B cell (primary cell): ENCODE measurements around the gene FBXL2. TPM values are rescaled to one million over a fixed set of nuclear protein-coding genes. Genes with fewer than 3 reads are reported as not detected.

Experiments
- ATAC-seq: fragments of 200-7000 bp; cut with Tn5 transposase; one replicate; pipeline ENCODE4 v1.10.0; 2021; ENCODE audit warnings: low read depth, mild to moderate bottlenecking, moderate number of reproducible peaks, moderate library complexity
- CTCF ChIA-PET: fragments of 350-600 bp; sonication (Branson Sonifier 250); formaldehyde crosslinking; loops from one replicate; lab custom pipeline; 2021; ENCODE audit warnings: antibody characterized with exemption, inconsistent platforms; lab: Charles Lee
- POLR2A ChIA-PET: fragments of 350-600 bp; sonication (Branson Sonifier 250); formaldehyde crosslinking; loops from one replicate; lab custom pipeline; 2021; ENCODE audit warnings: antibody characterized with exemption; lab: Charles Lee
- DNase-seq: peaks from one replicate; pipeline ENCODE4 v3.0.0; 2013
- H2AFZ ChIP-seq: 2 replicates; pipeline ENCODE4 v1.6.1; 2012; ENCODE audit warnings: mild to moderate bottlenecking, low read depth, low read length; ENCODE audit not compliant: insufficient read depth, poor library complexity, severe bottlenecking
- H3K27ac ChIP-seq, 2 donors: 1 replicate in 1 of 2; 2 replicates in 1 of 2; pipeline ENCODE4 v1.5.1; 2012 to 2013; ENCODE audit warnings: low read length in 2 of 2, mild to moderate bottlenecking in 2 of 2, moderate library complexity in 1 of 2
- H3K27me3 ChIP-seq, 4 experiments: fragments of 200-600 bp in 1 of 4; sonication (generic) in 1 of 4; replicated peaks in 1 of 4; 1 replicate in 2 of 4; 2 replicates in 2 of 4; pipeline versions ENCODE4 v1.6.1 to v1.7.0; 2013 to 2016; ENCODE audit warnings: low read length in 3 of 4, mild to moderate bottlenecking in 2 of 4, mixed read lengths in 1 of 4, moderate library complexity in 1 of 4; ENCODE audit not compliant: insufficient read depth in 4 of 4, control insufficient read depth in 3 of 4; ENCODE audit errors: control extremely low read depth in 1 of 4
- H3K36me3 ChIP-seq, 2 experiments: replicated peaks in 1 of 2; 1 replicate in 1 of 2; 2 replicates in 1 of 2; pipeline versions ENCODE4 v1.6.1 to v1.7.1; 2013; ENCODE audit warnings: low read length in 1 of 2; ENCODE audit not compliant: insufficient read depth in 2 of 2, control insufficient read depth in 1 of 2; ENCODE audit errors: control extremely low read depth in 1 of 2, extremely low read depth in 1 of 2
- H3K4me1 ChIP-seq, 2 donors: fragments of 200-600 bp in 1 of 2; sonication (generic) in 1 of 2; 1 replicate in 1 of 2; 2 replicates in 1 of 2; pipeline versions ENCODE4 v1.5.1 to v1.6.1; 2013 to 2017; ENCODE audit warnings: low read length in 2 of 2; ENCODE audit not compliant: control insufficient read depth in 2 of 2, insufficient read depth in 2 of 2
- H3K4me2 ChIP-seq: replicated peaks from 2 replicates; pipeline ENCODE3; 2012; ENCODE audit warnings: mild to moderate bottlenecking, low read depth, low read length; ENCODE audit not compliant: poor library complexity, severe bottlenecking
- H3K4me3 ChIP-seq, 5 experiments: fragments of 200-600 bp in 1 of 5; sonication (generic) in 1 of 5; 1 replicate in 3 of 5; 2 replicates in 2 of 5; pipeline versions ENCODE4 v1.5.1 to v1.7.0; 2011 to 2016; ENCODE audit warnings: low read length in 4 of 5, mild to moderate bottlenecking in 4 of 5, low read depth in 2 of 5, control low read depth in 1 of 5, moderate library complexity in 1 of 5; ENCODE audit not compliant: insufficient read depth in 1 of 5; ENCODE audit errors: control extremely low read depth in 1 of 5, extremely low read depth in 1 of 5
- H3K79me2 ChIP-seq: fragments of 200-600 bp; sonication (generic); one replicate; pipeline ENCODE4 v1.6.0; 2016; ENCODE audit warnings: low read length; ENCODE audit not compliant: control insufficient read depth, insufficient read depth
- H3K9ac ChIP-seq: fragments of 200-600 bp; sonication (generic); 2 replicates; pipeline ENCODE4 v1.6.1; 2017; ENCODE audit warnings: mild to moderate bottlenecking, low read length, moderate library complexity
- H3K9me3 ChIP-seq, 3 donors: one replicate each; pipeline versions ENCODE4 v1.6.1 to v1.7.1; 2013; ENCODE audit warnings: low read length in 2 of 3; ENCODE audit not compliant: control insufficient read depth in 2 of 3, insufficient read depth in 1 of 3; ENCODE audit errors: control extremely low read depth in 1 of 3
- H4K20me1 ChIP-seq: 2 replicates; pipeline ENCODE4 v1.6.0; 2012; ENCODE audit warnings: mild to moderate bottlenecking, low read length; ENCODE audit not compliant: insufficient read depth, control insufficient read depth, poor library complexity, severe bottlenecking
- H3K27ac Mint-ChIP-seq: one replicate; pipeline ENCODE4 v1.8.0; 2021; ENCODE audit warnings: mixed read lengths
- H3K27me3 Mint-ChIP-seq: one replicate; pipeline ENCODE4 v1.8.0; 2021; ENCODE audit warnings: mixed read lengths
- H3K4me1 Mint-ChIP-seq: one replicate; pipeline ENCODE4 v1.8.0; 2021; ENCODE audit warnings: mixed read lengths
- H3K4me3 Mint-ChIP-seq: one replicate; pipeline ENCODE4 v1.8.0; 2021; ENCODE audit warnings: mixed read lengths
- H3K9me3 Mint-ChIP-seq: one replicate; pipeline ENCODE4 v1.8.0; 2022; ENCODE audit warnings: mixed read lengths; ENCODE audit not compliant: insufficient read depth
- EZH2 ChIP-seq: IDR thresholded peaks from 2 replicates; pipeline ENCODE4 v1.6.1; 2012; ENCODE audit warnings: borderline replicate concordance, low read depth, mild to moderate bottlenecking, moderate library complexity, low read length; ENCODE audit not compliant: insufficient read depth, poor library complexity, severe bottlenecking
- WGBS: methylation state at CpG from one replicate; pipeline ENCODE4 v1.1.5; 2013; ENCODE audit warnings: missing lambda C conversion rate; ENCODE audit not compliant: insufficient coverage; 5-methylcytosine and 5-hydroxymethylcytosine counted together
- intact Hi-C: fragments of 100-400 bp; cut with micrococcal nuclease; formaldehyde crosslinking; loops from one replicate; pipeline ENCODE4 v1.10.0; 2022
- polyA plus RNA-seq: library from polyadenylated mRNA; depleted of rRNA; stranded (reverse); fragments of >200 nt; gene quantifications from 2 replicates; pipeline ENCODE4 v1.2.3, GENCODE V29; 2012
- total RNA-seq, 2 donors: library from RNA; stranded (reverse); fragments of 120-200 nt in 1 of 2; gene quantifications; 1 replicate in 1 of 2; 2 replicates in 1 of 2; pipeline versions ENCODE4 v1.2.3 to v1.2.4, GENCODE V29; 2013 to 2022
- TF ChIP-seq, protein P1 (sequence below): fragments of 200-600 bp; IDR thresholded peaks from one replicate; pipeline ENCODE4 v1.8.0; 2022; ENCODE audit warnings: antibody characterized with exemption, mild to moderate bottlenecking

The FBXL2 gene
- total and polyA plus RNA-seq, 2 donors (not counting 1 experiment from before 2014, with no cell fraction given), result 0.34 TPM; not detected in 1

GRCh38 chr3:33430061-33430460 is 152.8 kb downstream of the FBXL2 start:
- Histone ChIP-seq H2AFZ (no peak overlapping the region), H3K9me3 (no peaks in the 10 kb centered on the region), H3K9ac (no peak overlapping the region), H3K4me1 (peaks cover 19 to 22% of the 10 kb centered on the region in 2 donors), H3K27me3 (no peaks in the 10 kb centered on the region), H3K4me2 (peak overlapping the region; percentile 8), H3K27ac (no peak overlapping the region), H3K79me2 (peaks cover 96% of the 10 kb centered on the region), H4K20me1 (peaks cover 74% of the 10 kb centered on the region), H3K4me3 (no peak overlapping the region), H3K36me3 (peaks cover 3 to 5% of the 10 kb centered on the region in 2 experiments)
- H3K4me1 Mint-ChIP-seq, result peaks cover 58% of the 10 kb centered on the region
- ATAC-seq (no peak), DNase-seq (no peak)
- no CpG with 5 or more reads among the region's 1 CpG for WGBS
- H3K9me3 Mint-ChIP-seq, result no peaks in the 10 kb centered on the region
- H3K4me3 Mint-ChIP-seq, result no peak overlapping the region
- H3K27me3 Mint-ChIP-seq, result no peaks in the 10 kb centered on the region
- ChIA-PET CTCF (interaction anchor here (1.5 kb wide), 1 partner anchor 10 kb away, joined by 4 read pairs; the partner anchor contains the start of gene UBP1), POLR2A (no interaction called here)
- TF ChIP-seq, protein P1, sequence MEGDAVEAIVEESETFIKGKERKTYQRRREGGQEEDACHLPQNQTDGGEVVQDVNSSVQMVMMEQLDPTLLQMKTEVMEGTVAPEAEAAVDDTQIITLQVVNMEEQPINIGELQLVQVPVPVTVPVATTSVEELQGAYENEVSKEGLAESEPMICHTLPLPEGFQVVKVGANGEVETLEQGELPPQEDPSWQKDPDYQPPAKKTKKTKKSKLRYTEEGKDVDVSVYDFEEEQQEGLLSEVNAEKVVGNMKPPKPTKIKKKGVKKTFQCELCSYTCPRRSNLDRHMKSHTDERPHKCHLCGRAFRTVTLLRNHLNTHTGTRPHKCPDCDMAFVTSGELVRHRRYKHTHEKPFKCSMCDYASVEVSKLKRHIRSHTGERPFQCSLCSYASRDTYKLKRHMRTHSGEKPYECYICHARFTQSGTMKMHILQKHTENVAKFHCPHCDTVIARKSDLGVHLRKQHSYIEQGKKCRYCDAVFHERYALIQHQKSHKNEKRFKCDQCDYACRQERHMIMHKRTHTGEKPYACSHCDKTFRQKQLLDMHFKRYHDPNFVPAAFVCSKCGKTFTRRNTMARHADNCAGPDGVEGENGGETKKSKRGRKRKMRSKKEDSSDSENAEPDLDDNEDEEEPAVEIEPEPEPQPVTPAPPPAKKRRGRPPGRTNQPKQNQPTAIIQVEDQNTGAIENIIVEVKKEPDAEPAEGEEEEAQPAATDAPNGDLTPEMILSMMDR, result no peak
- no peak for TF ChIP-seq EZH2
- peak overlapping the region; percentile 21 for H3K27ac Mint-ChIP-seq
- intact Hi-C loops, result no loop called here

DNA sequence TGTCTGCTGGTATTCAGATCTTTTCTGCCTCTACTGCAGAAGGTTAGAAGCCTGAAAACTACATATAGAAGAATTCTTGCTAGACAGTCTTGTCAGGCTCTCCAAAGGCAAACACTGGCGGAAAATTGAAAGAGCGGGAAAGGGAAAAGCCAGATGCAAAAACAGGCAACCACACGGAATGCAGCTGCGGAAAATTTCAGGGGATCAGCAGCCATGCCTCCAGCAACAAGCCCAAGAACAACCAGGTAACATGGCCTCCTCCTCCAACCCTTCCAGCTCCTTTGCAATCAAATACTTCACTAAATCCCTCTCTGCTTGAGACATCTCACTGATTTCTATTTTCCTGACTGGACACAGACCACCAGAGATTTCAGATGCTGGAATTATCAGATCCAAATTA is 153.3 kb downstream of the FBXL2 start:
- no peak overlapping the region for H3K27ac Mint-ChIP-seq
- ATAC-seq (no peak), DNase-seq (no peak)
- Histone ChIP-seq H2AFZ (no peak overlapping the region), H3K4me3 (no peak overlapping the region), H3K27me3 (no peaks in the 10 kb centered on the region), H3K36me3 (peaks cover 0 to under 1% of the 10 kb centered on the region in 2 experiments), H3K27ac (no peak overlapping the region), H3K4me1 (peaks cover 22 to 26% of the 10 kb centered on the region in 2 donors), H3K4me2 (peak overlapping the region; percentile 8), H3K9me3 (no peaks in the 10 kb centered on the region), H3K79me2 (peaks cover 96% of the 10 kb centered on the region), H3K9ac (no peak overlapping the region), H4K20me1 (peaks cover 75% of the 10 kb centered on the region)
- no peaks in the 10 kb centered on the region for H3K27me3 Mint-ChIP-seq
- POLR2A ChIA-PET, result no interaction called here
- CTCF ChIA-PET, result no interaction called here
- no peak overlapping the region for H3K4me3 Mint-ChIP-seq
- WGBS, result 97% methylated on average over 4 of the region's 4 CpGs
- H3K4me1 Mint-ChIP-seq, result peaks cover 59% of the 10 kb centered on the region
- H3K9me3 Mint-ChIP-seq, result no peaks in the 10 kb centered on the region
- intact Hi-C loops, result no loop called here
- no peak for TF ChIP-seq EZH2
